22Rv1 (cell line): Measurements from ENCODE around the gene USP24.

ENCODE experiments used
- H3K27ac ChIP-seq: fragments of 450-650 bp; 2 replicates; pipeline ENCODE4 v1.5.1; 2017
- ZFX ChIP-seq: fragments of 450-650 bp; IDR thresholded peaks from 2 replicates; pipeline ENCODE4 v1.6.1; 2017; ENCODE audit warnings: antibody characterized with exemption, borderline replicate concordance
- TF ChIP-seq, protein P1 (sequence below): fragments of 450-650 bp; IDR thresholded peaks from 2 replicates; pipeline ENCODE4 v1.5.1; 2017; ENCODE audit warnings: mild to moderate bottlenecking

Gene USP24

DNA sequence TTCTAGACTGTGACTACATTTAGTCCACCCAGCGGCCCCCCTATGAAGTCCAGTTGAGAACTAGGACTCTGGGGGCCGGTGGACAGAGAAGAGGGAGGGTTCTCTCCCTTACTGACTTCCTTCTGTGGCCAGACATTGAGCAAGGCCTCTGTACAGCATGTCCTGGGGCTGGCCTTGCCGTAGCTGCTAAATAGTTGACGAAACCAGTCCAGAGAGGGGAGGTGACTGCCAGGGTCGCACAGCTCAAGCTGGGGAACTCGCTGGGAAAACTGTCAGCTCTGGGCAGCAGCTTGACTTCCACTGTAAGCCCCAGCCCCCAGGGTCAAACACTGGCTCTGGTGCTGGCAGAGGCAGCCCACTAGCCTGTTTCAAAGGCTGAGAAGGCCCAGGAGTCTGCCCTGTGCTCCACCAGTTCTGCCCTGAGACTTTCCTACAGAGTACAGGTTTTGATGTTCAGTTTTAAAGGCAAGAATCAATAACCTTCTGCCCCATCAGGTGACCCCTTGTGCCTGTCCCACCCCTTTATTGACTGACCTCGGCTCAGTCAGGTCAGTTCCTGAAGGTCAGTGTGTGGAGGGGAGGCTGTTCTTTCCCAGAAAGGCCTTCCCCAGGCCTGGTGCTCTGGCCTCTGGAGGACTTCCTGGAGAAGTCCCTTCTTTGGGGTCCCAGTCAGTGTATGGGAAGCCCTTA lies 161.8 kb downstream of the USP24 start:
- no peak overlapping the region for H3K27ac ChIP-seq
- TF ChIP-seq, protein P1, sequence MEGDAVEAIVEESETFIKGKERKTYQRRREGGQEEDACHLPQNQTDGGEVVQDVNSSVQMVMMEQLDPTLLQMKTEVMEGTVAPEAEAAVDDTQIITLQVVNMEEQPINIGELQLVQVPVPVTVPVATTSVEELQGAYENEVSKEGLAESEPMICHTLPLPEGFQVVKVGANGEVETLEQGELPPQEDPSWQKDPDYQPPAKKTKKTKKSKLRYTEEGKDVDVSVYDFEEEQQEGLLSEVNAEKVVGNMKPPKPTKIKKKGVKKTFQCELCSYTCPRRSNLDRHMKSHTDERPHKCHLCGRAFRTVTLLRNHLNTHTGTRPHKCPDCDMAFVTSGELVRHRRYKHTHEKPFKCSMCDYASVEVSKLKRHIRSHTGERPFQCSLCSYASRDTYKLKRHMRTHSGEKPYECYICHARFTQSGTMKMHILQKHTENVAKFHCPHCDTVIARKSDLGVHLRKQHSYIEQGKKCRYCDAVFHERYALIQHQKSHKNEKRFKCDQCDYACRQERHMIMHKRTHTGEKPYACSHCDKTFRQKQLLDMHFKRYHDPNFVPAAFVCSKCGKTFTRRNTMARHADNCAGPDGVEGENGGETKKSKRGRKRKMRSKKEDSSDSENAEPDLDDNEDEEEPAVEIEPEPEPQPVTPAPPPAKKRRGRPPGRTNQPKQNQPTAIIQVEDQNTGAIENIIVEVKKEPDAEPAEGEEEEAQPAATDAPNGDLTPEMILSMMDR: no peak
- TF ChIP-seq ZFX: no peak

DNA sequence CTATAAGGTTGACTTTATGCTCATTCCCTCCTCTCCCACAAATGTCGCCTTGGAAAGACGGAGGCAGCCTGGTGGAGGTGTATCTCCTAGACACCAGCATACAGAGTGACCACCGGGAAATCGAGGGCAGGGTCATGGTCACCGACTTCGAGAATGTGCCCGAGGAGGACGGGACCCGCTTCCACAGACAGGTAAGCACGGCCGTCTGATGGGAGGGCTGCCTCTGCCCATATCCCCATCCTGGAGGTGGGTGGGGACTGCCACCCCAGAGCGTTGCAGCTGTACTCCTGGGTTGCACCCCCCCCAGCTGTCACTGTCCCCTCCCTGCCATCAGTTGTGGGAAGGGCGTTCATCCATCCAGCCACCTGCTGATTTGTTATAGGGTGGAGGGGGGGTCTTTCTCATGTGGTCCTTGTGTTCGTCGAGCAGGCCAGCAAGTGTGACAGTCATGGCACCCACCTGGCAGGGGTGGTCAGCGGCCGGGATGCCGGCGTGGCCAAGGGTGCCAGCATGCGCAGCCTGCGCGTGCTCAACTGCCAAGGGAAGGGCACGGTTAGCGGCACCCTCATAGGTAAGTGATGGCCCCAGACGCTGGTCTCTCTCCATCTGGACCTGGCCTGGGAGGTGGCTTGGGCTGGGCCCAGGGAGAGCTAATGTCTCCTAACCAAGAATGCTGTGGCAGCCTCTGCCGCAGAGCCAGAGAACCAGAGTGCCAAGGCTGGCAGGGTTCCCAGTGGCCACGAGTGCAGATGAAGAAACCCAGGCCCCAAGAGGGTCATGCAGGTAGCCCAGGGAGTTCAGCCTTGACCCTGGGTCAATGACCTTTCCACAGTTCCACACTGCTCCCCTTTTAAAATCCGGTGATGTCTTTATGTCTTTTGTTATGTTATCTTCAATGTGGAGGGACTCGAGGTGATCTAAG lies 162.7 kb downstream of the USP24 start:
- H3K27ac ChIP-seq: no peak overlapping the region
- TF ChIP-seq ZFX: no peak
- TF ChIP-seq, protein P1: no peak

DNA sequence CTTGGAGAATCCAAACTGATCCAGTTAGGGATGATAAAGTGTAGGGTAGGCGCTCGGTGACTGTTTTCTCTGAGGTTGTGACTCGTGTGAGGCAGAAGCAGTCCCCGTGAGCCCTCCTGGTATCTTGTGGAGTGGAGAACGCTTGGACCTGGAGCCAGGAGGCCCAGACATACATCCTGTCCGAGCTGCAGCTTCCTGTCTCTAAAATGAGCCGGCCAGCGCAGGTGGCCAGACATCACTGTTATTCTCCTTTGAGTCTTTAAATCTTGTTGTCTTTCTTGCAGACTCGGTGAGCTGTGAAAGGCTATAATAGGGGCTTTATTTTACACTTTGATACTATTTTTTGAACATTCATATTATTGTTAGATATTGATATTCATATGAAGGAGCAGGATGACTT lies 163.5 kb downstream of the USP24 start:
- no peak overlapping the region for H3K27ac ChIP-seq
- no peak for TF ChIP-seq ZFX
- TF ChIP-seq, protein P1: no peak

DNA sequence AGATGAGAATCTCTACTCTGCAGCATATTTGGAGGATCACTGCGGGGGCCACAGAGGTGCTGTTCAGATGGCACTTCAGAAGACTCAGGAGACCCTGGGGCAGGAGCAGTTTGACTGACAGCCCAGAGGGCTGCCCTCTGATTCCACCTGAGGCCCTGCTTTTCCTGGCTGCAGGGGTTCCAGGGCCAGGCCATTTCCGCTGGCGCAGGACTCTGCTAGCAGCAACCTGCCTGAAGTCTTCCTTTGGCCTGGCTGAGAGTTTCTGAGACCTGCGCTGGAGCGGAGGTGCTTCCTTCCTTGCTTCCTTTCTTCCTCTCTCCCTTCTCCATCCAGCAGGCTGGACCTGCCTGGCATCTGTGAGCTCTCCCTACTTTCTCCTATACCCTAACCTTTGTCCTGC lies 164.0 kb downstream of the USP24 start:
- TF ChIP-seq, protein P1: no peak
- no peak for TF ChIP-seq ZFX

DNA sequence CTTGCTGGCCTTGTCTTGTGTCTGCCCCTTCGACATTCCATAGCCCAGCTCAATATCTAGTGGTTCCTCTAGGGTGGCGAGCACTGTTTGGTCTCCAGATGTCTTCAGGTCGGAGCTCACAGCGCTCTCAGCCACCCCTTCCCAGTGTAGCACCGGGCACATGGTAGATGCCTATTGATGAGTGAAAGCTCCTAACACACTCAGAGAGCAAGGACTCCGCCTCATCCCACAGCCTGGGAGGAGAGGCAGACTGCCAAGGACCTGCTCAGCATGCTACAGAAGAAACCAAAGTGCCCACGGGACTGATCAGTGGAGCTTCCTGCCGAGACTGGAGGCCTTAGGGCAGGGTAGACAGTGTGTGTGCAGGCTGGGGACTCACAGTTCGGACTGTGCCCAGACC lies 164.9 kb downstream of the USP24 start:
- no peak overlapping the region for H3K27ac ChIP-seq
- TF ChIP-seq, protein P1: no peak
- TF ChIP-seq ZFX: no peak

More for the DNA sequence above, 164.0 kb downstream of the USP24 start:
- no peak overlapping the region for H3K27ac ChIP-seq

DNA sequence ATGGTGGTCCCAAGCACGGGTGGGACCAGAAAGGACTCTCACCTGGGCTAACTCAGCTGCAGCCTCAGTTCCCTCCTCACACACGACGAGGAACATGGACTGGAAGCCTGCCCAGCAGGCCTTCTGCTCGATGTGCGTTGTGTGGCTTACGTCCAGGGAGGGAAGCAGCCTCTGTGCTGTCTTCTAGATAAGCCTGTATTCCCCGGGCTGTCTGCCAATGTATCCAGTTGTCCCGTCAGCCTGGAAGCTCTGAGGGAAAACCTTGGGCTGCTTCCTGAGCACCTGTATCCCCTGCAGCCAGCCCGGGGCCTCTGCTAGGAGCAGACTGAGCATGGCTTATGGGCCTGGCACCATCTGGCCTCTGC lies 165.3 kb downstream of the USP24 start:
- H3K27ac ChIP-seq: no peak overlapping the region
- TF ChIP-seq, protein P1: no peak
- TF ChIP-seq ZFX: no peak
